Breast epithelium (tissue), 3 donors: ENCODE measurements around the gene HNRNPA1.
A peak's percentile ranks its signal among the peaks of the same experiment; 100 is the strongest.

Source experiments
- CTCF ChIP-seq, 3 donors: fragments of 450-650 bp; IDR thresholded peaks; one replicate each; pipeline ENCODE4 v1.5.1; 2016 to 2017; ENCODE audit warnings: antibody characterized with exemption in 3 of 3, mild to moderate bottlenecking in 3 of 3, moderate library complexity in 3 of 3
- POLR2A ChIP-seq: fragments of 450-650 bp; IDR thresholded peaks from one replicate; pipeline ENCODE4 v1.6.1; 2016; ENCODE audit warnings: antibody characterized with exemption, mild to moderate bottlenecking, moderate library complexity

GRCh38 chr12:54280468-54281260 is at the start of gene HNRNPA1:
- peak in 1 of 3 donors; percentile 20 for TF ChIP-seq CTCF (IDR thresholded peaks at IDR 0.05)
- peak; percentile 97 for TF ChIP-seq POLR2A
